ENCODE measurements around the gene CPA3.

Gene CPA3

GRCh38 chr3:148945116-148945515 lies 80.0 kb downstream of the CPA3 start:
- H3K36me3 ChIP-seq (ENCODE audit: insufficient read depth, low read length) = no peaks in the 10 kb centered on the region
- H3K9me3 ChIP-seq (ENCODE audit: control insufficient read depth, insufficient read depth, low read length) = no peaks in the 10 kb centered on the region
- H3K9ac ChIP-seq (ENCODE audit: low read depth, low read length) = no peak overlapping the region
- H3K4me1 ChIP-seq (ENCODE audit: insufficient read depth, low read length) = no peaks in the 10 kb centered on the region
